SH-SY5Y (cell line): Measurements from ENCODE around the gene PRF1.

Experiments
- GATA2 ChIP-seq: IDR thresholded peaks from 2 replicates; pipeline ENCODE4 v1.6.1; 2011; ENCODE audit warnings: mild to moderate bottlenecking, low read depth, low read length
- GATA3 ChIP-seq: IDR thresholded peaks from 2 replicates; pipeline ENCODE4 v1.6.1; 2011; ENCODE audit warnings: low read depth, mild to moderate bottlenecking, low read length, moderate library complexity

- TF ChIP-seq GATA3 (no peak), GATA2 (no peak)
Observed at GRCh38 chr10:70585578-70586169, 16.9 kb downstream of the PRF1 start.
